Brain microvascular endothelial cell (primary cell): Measurements from ENCODE around the gene ARHGAP26.

ENCODE experiments used
- DNase-seq: peaks from one replicate; pipeline ENCODE4 v3.0.0-alpha.2; 2020
- H3K27ac ChIP-seq: fragments of 250-450 bp; sonication (Bioruptor Pico); 2 replicates; pipeline ENCODE4 v1.5.1; 2020; ENCODE audit warnings: mild to moderate bottlenecking, moderate library complexity
- H3K27me3 ChIP-seq: fragments of 250-450 bp; sonication (Bioruptor Pico); replicated peaks from 2 replicates; pipeline ENCODE4 v1.5.1; 2020; ENCODE audit warnings: mild to moderate bottlenecking
- H3K36me3 ChIP-seq: fragments of 250-450 bp; sonication (Bioruptor Pico); replicated peaks from 2 replicates; pipeline ENCODE4 v1.5.1; 2020; ENCODE audit warnings: mild to moderate bottlenecking
- H3K4me3 ChIP-seq: 2 replicates; pipeline ENCODE4 v1.5.1; 2011; ENCODE audit warnings: low read depth, mild to moderate bottlenecking, control low read depth, low read length, moderate library complexity
- CTCF ChIP-seq: IDR thresholded peaks from 2 replicates; pipeline ENCODE4 v1.5.1; 2011; ENCODE audit warnings: low read depth, mild to moderate bottlenecking, moderate library complexity, low read length, control low read depth, inconsistent platforms; ENCODE audit errors: missing control alignments
- in situ Hi-C: cut with HindIII; loops from 2 replicates; pipeline ENCODE4 v1.10.0; 2017; ENCODE audit warnings: low sequenced_read_pairs, low pct_ligation_motif_present

The ARHGAP26 gene

GRCh38 chr5:142777850-142778249 is 7.7 kb downstream of the ARHGAP26 start:
- Histone ChIP-seq H3K27me3 (no peaks in the 10 kb centered on the region), H3K36me3 (no peaks in the 10 kb centered on the region), H3K4me3 (no peak overlapping the region), H3K27ac (no peak overlapping the region)
- DNase-seq, result no peak
- no peak for TF ChIP-seq CTCF
- in situ Hi-C loops, result no loop called here

GRCh38 chr5:142779163-142779840 is 9.1 kb downstream of the ARHGAP26 start:
- TF ChIP-seq CTCF, result no peak
- in situ Hi-C loops, result no loop called here
- Histone ChIP-seq H3K27me3 (no peaks in the 10 kb centered on the region), H3K27ac (no peak overlapping the region), H3K4me3 (no peak overlapping the region), H3K36me3 (no peaks in the 10 kb centered on the region)
- DNase-seq, result peak; percentile 28

GRCh38 chr5:142780871-142781270 is 10.7 kb downstream of the ARHGAP26 start:
- Histone ChIP-seq H3K27ac (no peak overlapping the region), H3K27me3 (no peaks in the 10 kb centered on the region), H3K36me3 (no peaks in the 10 kb centered on the region), H3K4me3 (no peak overlapping the region)
- no peak for DNase-seq
- peak; percentile 5 for TF ChIP-seq CTCF
- in situ Hi-C loops, result no loop called here

GRCh38 chr5:142782976-142783530 is 12.9 kb downstream of the ARHGAP26 start:
- H3K27ac ChIP-seq, result no peak overlapping the region
- H3K4me3 ChIP-seq, result no peak overlapping the region
- H3K27me3 ChIP-seq, result no peaks in the 10 kb centered on the region
- in situ Hi-C loops, result no loop called here
- TF ChIP-seq CTCF, result no peak
- no peak for DNase-seq
- H3K36me3 ChIP-seq, result no peaks in the 10 kb centered on the region

GRCh38 chr5:142783601-142784341 is 13.6 kb downstream of the ARHGAP26 start:
- DNase-seq, result no peak
- no peaks in the 10 kb centered on the region for H3K36me3 ChIP-seq
- H3K4me3 ChIP-seq, result no peak overlapping the region
- TF ChIP-seq CTCF, result no peak
- H3K27me3 ChIP-seq, result no peaks in the 10 kb centered on the region
- in situ Hi-C loops, result no loop called here
- H3K27ac ChIP-seq, result no peak overlapping the region
